ENCODE measurements around the gene ABCD3. TPM values are rescaled to one million over a fixed set of nuclear protein-coding genes. Genes with fewer than 3 reads are reported as not detected.
A peak's percentile ranks its signal among the peaks of the same experiment; 100 is the strongest.

Gene ABCD3
- total and polyA plus RNA-seq, 2 of the 13 experiments (the other 11 are each of a cell fraction or from before 2014, with no cell fraction given): 27.5 to 166 TPM

GRCh38 chr1:94462606-94463005 is 44.4 kb downstream of the ABCD3 start:
- ChIA-PET CTCF (ENCODE audit: low intra/inter-chr PET ratio, low total read pairs) (no interaction called here), POLR2A (interaction anchor here (3.3 kb wide), 1 partner anchor 45 kb away, joined by 12 read pairs; the partner anchor contains the start of gene ABCD3)
- H3K27ac ChIP-seq (ENCODE audit: extremely low read length, insufficient read depth, low read length): peak overlapping the region; percentile 34
- H4K20me1 ChIP-seq (ENCODE audit: insufficient read depth, low read length): peaks cover 6% of the 10 kb centered on the region; the same call in 1 of the 2 replicates
- H3K36me3 ChIP-seq (replicated peaks in 1 of 2; ENCODE audit: control insufficient read depth in 1 of 2, insufficient read depth in 2 of 2, low read length in 2 of 2): peaks cover 15 to 58% of the 10 kb centered on the region in 2 experiments
- peaks cover 56% of the 10 kb centered on the region for H3K79me2 ChIP-seq (ENCODE audit: insufficient read depth, low read length)
- no peak for TF ChIP-seq MIER3 (CRISPR knock-in tag; IDR thresholded peaks at IDR 0.05; ENCODE audit: borderline replicate concordance)
- TF ChIP-seq, protein P1, sequence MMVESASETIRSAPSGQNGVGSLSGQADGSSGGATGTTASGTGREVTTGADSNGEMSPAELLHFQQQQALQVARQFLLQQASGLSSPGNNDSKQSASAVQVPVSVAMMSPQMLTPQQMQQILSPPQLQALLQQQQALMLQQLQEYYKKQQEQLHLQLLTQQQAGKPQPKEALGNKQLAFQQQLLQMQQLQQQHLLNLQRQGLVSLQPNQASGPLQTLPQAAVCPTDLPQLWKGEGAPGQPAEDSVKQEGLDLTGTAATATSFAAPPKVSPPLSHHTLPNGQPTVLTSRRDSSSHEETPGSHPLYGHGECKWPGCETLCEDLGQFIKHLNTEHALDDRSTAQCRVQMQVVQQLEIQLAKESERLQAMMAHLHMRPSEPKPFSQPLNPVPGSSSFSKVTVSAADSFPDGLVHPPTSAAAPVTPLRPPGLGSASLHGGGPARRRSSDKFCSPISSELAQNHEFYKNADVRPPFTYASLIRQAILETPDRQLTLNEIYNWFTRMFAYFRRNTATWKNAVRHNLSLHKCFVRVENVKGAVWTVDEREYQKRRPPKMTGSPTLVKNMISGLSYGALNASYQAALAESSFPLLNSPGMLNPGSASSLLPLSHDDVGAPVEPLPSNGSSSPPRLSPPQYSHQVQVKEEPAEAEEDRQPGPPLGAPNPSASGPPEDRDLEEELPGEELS (CRISPR knock-in tag; IDR thresholded peaks at IDR 0.05): no peak
- TF ChIP-seq MXD4 (CRISPR knock-in tag; IDR thresholded peaks at IDR 0.05): no peak
- no peak for TF ChIP-seq STAG1 (CRISPR knock-in tag; IDR thresholded peaks at IDR 0.05)
- TF ChIP-seq ZNF143 (CRISPR knock-in tag; IDR thresholded peaks at IDR 0.05): no peak
- no peak for TF ChIP-seq DNMT1 (CRISPR knock-in tag; IDR thresholded peaks at IDR 0.05)
- TF ChIP-seq, protein P2, sequence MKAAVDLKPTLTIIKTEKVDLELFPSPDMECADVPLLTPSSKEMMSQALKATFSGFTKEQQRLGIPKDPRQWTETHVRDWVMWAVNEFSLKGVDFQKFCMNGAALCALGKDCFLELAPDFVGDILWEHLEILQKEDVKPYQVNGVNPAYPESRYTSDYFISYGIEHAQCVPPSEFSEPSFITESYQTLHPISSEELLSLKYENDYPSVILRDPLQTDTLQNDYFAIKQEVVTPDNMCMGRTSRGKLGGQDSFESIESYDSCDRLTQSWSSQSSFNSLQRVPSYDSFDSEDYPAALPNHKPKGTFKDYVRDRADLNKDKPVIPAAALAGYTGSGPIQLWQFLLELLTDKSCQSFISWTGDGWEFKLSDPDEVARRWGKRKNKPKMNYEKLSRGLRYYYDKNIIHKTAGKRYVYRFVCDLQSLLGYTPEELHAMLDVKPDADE (CRISPR knock-in tag; IDR thresholded peaks at IDR 0.05): no peak
- no peak for TF ChIP-seq ETV6 (CRISPR knock-in tag; conservative IDR thresholded peaks at IDR 0.05)
- no peak for TF ChIP-seq RNF219 (CRISPR knock-in tag; IDR thresholded peaks at IDR 0.05)
- no peak for TF ChIP-seq ZNF883 (CRISPR knock-in tag; IDR thresholded peaks at IDR 0.05; ENCODE audit: not compliant biosample characterization)
- no peak for TF ChIP-seq GPBP1L1 (CRISPR knock-in tag; IDR thresholded peaks at IDR 0.05)
- TF ChIP-seq ZNF850 (CRISPR knock-in tag; conservative IDR thresholded peaks at IDR 0.05): no peak
- no peak for TF ChIP-seq ZNF558 (CRISPR knock-in tag; IDR thresholded peaks at IDR 0.05; ENCODE audit: borderline replicate concordance)
- H3K4me3 ChIP-seq (replicated peaks in 1 of 3; ENCODE audit: insufficient read depth in 1 of 3, low read depth in 2 of 3, low read length in 3 of 3): no peak overlapping the region
- BruUV-seq (replicated peaks): no TSS peak
- 94% methylated on average over 2 of the region's 2 CpGs for WGBS (ENCODE audit: low lambda C conversion rate)
- no peak for ATAC-seq
- DNase-seq (ENCODE audit: low spot score): no peak
- H3K9ac ChIP-seq (ENCODE audit: insufficient read depth, low read depth, low read length): no peak overlapping the region
- H2AFZ ChIP-seq (ENCODE audit: low read length): no peak overlapping the region
- intact Hi-C loops (cut with micrococcal nuclease; ENCODE audit: unreplicated experiment): loop anchor here (1.0 to 5.0 kb wide), 7 partner anchors 38 to 435 kb away; no protein-coding TSS in a partner anchor
- no peak overlapping the region for H3K4me2 ChIP-seq (ENCODE audit: low read depth, low read length)
- no peaks in the 10 kb centered on the region for H3K27me3 ChIP-seq (ENCODE audit: control insufficient read depth in 1 of 2, insufficient read depth in 2 of 2, low read length in 2 of 2)
- in situ Hi-C loops (cut with HindIII; ENCODE audit: extremely low pct_ligation_motif_present, low pct_unique_long_range_greater_than_20kb): loop anchor here (10.0 kb wide), 2 partner anchors 68 to 438 kb away; no protein-coding TSS in a partner anchor
- FAIRE-seq: no peak
- H3K9me3 ChIP-seq (ENCODE audit: low read length): no peaks in the 10 kb centered on the region
- H3K4me1 ChIP-seq (ENCODE audit: insufficient read depth, low read length): peaks cover 39% of the 10 kb centered on the region

Measured in HepG2 (cell line).